CD4-positive, alpha-beta T cell treated with Interleukin-15 for 1 hour (primary cell): ENCODE results near the gene ADARB1.

Experiments
- DNase-seq: peaks from one replicate; pipeline ENCODE4 v3.0.0-alpha.2; 2020

The ADARB1 gene

GRCh38 chr21:45100866-45101265 is 26.5 kb downstream of the ADARB1 start:
- DNase-seq, result no peak

GRCh38 chr21:45102391-45102932 is 28.1 kb downstream of the ADARB1 start:
- DNase-seq, result no peak

GRCh38 chr21:45103971-45104520 is 29.7 kb downstream of the ADARB1 start:
- no peak for DNase-seq

DNA sequence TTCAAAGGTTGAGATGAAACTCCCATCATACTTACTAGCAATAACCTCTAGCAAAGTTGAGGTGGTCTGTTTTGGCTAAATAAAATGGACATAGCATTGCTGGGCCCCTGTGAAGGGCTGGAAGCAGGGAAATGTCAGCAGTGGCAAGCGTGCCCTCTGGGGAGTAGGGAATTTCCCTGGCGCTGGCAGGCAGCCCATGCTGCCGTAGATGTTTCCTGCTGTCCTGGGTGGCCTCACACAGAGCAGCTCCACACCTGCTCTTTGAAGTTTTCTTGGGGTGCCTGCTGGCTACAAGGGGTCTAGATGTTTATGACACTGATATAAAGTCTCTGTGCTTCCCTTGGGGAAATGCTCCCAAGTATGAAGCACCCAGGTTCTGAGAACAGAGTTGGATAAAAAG is 30.2 kb downstream of the ADARB1 start:
- DNase-seq, result peak; percentile 41

- DNase-seq, result no peak
Observed at GRCh38 chr21:45105906-45106485, 31.6 kb downstream of the ADARB1 start.

GRCh38 chr21:45108034-45108790 is 33.8 kb downstream of the ADARB1 start:
- DNase-seq, result no peak

- DNase-seq, result no peak
Observed at GRCh38 chr21:45108808-45109781, 34.7 kb downstream of the ADARB1 start.

DNA sequence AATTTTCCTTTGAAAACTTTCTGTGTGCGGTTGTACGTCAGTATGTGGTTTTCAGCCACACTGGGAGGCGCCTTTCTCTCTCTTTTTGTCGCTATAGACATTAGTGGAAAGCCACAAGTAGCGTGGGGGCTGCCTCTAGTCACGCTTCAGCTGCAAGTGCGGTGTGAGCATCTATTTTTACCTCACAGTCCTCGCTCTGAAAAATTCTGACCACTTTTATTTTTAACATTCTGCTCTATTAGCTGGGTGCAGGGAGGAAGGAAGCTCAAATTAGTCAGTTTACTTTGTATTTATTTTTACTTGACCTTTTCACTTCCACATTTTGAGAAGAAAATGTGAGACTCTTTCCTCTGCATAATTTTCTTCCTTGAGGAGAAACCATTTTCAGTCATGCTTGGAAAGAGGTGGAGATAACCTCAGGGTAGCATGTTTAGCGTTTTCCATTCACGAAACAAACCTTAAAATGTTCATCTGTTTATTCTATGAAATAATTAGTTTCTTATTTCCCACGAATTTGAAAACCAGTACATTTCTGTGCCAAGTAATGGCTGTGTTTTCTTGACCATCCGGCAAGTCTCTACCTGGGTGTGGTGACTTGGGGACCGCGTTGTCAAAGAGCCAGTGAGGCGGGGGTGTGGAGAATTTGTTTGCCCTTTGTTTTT is 35.6 kb downstream of the ADARB1 start:
- DNase-seq, result peak; percentile 69

DNA sequence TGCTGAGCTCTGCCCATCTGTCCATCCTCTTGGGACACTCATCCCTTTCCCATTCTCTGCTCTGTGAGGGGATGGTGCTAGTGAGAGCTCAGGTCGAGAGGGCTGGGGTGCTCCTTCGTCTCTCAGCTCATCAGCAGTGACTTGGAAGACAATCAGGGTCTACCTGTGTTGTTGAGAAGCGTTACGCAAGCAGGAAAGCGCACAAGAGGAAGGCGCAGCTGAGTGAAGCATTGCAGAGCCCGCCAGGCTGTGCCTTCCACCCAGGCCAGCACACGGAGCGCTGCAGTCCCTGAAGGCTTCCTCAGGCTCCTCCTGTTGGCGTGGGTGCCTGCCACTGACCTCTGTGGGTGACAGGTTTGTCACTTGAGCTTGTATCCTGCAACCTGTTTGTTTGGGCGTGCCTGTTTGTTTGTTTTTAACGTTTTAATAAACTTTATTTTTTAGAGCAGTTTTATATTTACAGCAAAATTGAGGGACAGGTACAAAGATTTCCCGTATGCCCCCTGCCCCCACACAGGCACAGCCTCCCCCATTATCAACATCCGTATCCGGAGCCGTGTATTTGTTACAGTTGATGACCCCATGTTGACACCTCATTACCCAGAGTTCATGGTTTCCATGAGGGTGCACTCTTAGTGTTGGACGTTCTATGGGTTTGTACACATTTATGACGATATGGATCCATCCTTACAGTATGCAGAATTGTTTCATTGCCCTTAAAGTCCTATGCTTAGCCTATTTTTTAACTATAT is 36.7 kb downstream of the ADARB1 start:
- DNase-seq, result peak; percentile 27

DNA sequence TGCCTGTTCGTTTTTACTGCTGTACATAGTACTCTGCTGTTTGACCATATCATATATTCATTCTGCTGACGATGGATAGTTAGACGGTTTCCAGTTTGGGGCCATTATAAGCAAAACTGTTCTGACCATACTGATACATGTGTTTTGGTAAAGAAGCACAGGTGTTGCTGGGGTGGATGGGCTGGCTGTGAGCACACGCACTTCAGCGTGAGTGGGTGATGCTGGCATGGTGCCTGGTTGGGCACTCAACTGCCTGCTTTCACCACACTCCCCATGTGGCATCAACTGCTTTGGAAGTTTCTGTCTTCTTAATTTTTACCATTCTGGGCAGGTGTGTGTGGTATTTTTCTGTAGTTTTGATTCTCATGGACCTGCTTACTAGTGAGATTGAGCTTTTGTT is 37.3 kb downstream of the ADARB1 start:
- no peak for DNase-seq

DNA sequence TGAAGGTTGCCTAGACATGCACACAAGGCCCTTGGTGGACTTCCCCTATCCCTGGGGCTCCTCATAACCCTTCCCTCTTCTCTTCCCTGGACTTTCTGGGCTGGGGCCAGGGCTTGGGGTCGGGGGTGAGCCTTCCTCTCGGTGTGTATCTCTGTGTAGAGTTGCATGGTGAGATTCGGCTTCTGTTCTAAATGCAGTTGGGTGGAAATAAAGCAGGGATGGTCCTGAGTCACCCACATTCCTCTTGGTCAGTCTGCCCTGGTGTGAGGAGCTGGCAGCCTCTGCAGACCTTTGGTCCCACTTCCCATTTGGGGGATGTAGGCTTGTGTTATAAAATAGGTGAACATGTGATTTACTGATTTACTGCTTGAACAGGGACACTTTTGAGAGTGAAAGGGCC is 38.0 kb downstream of the ADARB1 start:
- no peak for DNase-seq

DNA sequence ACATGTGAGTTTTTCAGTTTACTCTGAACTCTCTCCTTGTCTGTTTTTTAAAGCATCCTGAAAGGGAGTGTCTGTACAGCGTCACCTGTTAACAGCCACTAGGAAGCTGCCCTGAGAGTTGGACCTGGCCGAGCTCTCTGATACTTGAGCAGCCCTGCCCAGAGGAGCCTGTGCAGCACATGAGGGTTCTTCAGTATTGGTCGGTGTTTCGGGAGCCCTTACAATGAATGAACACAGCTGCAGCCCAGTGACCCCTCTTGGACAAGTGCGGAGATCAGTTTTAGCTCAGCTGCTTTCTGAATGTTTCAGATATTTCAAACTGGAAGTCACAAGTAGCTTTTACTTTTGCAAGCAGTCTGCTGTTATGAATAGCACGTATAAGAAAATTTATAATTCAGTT is 39.2 kb downstream of the ADARB1 start:
- DNase-seq, result no peak

DNA sequence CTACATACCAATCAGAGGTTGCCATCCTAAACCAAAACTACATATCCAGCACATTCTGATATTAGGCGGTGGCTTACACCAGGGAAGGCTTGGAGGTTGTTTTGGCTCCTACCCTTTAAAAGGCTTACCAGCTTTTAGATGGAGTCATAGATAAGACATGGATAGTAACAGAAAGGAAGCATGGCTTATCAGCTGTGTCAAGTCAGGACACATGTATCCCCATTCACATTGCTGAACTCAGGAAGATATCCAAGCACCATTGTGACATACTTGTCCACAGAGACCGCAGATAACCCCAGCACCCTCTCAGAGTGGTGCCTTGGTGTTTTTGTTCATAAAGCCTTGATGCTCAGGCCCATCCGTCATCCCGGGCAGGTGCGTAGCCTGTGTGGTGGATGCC is 39.7 kb downstream of the ADARB1 start:
- no peak for DNase-seq

DNA sequence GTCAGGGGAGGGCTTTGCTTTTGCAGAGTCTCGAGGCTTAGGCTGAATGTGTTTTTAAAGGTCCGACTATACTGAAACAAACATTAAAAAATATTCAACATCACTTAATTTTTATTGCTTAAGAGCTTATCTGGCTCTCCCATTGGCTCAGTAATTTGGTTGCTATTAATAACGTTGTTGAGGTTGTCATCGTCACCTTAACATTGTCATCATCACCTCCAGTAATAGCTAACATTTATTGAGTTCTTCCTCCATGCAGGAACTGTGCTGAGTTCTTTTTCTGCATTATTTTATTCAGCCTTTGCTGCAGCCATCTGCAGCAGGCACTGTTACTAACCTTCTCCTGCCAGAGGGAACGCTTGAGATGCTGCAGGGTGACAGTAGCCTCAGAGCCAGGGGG is 40.1 kb downstream of the ADARB1 start:
- no peak for DNase-seq

DNA sequence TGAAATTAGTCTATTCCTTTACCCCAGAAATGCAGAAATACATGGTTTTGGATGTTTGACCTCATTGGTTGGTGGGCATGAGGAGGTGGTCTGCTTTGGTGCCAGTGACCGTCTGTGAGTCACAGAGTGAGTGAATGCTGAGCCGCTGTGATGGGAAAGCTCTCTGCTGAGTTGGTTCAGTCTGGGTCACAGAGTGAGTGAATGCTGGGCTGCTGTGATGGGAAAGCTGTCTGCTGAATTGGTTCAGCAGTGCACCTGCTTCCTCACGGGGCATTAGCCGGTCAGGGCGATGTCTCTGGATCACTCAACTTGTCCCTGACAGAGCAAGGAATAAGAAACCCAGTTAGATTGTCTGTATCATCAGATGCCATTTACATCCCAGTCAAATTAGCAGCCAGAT is 40.8 kb downstream of the ADARB1 start:
- no peak for DNase-seq

DNA sequence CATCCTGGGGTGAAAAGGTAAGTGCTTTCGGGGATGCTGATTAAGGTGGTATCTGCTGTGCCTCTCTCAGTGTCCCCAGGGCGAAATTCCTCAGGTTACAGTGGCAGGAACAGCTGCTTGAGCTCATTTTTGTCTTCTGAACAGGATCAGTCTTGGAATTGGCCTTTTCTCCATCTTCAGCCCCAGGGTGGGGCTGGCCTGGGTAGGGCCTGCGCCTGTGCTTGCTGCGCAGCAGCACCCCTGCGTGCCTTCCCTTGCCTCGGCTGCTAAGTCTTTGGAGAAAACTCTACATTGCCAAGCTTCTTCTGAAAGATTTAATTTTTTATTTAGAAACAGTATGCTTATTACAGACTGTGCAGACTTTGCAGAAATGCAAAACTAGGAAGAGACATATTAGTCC is 41.7 kb downstream of the ADARB1 start:
- DNase-seq, result no peak

DNA sequence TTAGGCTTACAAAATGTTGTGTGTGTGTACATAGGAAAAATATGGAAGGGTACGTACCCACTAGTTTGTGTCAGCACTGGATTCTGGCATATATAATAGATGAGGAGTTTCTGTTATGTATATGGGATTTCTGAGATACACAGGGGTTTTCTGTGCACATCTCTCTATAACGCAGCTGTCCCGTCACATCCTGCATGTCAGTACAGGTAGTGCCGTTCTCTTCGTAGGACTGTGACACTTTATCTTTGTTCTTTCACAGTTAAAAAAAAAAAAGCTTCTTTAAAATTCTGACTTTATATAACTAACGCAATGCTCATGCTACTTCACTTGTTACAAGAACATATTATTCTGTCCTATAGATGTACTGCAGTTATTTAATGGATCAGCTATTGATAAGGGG is 42.9 kb downstream of the ADARB1 start:
- no peak for DNase-seq

DNA sequence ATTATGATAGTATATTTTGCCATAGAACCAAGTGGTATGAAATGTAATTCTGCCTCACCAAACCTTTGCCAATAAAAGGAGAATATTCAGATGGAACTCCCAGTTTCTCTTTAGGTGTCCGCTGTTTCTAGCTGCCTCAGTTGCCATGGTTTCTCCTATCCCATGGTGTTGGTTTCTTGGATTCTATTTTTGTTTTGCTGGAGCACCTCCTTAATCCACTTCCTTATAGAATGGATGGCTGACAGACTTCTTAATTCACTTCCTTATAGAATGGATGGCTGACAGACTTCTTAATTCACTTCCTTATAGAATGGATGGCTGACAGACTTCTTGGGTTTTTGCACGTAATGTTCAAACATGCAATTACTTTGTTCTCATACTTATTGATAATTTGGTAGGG is 43.7 kb downstream of the ADARB1 start:
- no peak for DNase-seq

- no peak for DNase-seq
Observed at GRCh38 chr21:45119812-45120211, 45.4 kb downstream of the ADARB1 start.

GRCh38 chr21:45120975-45121374 is 46.6 kb downstream of the ADARB1 start:
- DNase-seq, result no peak

DNA sequence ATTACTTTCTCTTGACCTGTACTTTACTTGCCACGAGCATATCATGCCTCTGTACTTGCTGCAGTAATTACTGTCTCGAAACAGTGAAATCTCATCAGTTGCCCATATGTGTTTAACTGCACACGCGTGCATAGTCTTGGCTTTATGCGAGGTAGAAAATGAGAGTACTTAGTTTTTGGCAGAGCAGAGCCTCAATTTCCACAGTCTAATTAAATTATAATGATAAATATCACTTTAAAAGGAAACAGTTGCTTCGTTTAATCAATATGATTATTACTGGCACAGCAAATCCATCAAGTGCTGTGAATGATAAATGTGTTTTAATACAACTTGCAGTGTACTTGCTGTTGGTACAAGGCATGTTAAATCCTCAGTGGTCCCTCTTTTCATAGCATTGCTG is 47.6 kb downstream of the ADARB1 start:
- DNase-seq, result no peak
